ENCODE measurements around the gene DDX54.

The DDX54 gene

DNA sequence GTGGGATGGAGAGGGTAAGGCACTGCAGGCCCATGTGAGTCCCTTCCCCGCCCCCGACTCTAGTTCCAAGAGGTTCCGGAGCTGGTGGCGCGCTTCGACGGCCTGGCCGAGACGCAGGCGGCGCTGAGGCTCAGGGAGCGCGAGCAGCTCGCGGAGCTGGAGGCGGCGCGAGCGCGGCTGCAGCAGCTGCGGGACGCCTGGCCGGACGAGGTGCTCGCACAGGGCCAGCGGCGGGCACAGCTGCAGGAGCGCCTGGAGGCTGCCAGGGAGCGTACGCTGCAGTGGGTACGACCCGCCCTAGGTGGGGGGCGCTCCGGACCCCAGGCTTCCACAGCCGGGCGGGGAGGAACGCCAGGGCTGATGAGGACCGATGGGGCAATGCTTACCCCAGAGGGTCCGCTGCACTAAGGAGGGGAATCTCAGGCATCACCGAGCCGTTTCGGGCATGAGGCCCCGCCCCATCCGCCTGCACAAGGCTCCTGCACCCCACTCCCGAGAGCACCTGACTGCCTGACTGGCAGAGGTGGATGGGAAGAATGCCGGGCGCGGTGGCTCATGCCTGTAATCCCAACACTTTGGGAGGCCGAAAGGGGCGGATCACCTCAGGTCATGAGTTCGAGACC is 30.8 kb downstream of the DDX54 start:
- Histone ChIP-seq H3K36me3 (ENCODE audit: insufficient read depth, low read length) (peaks cover 14% of the 10 kb centered on the region; the same call in 1 of the 2 replicates), H3K79me2 (ENCODE audit: insufficient read depth, low read length) (no peaks in the 10 kb centered on the region), H3K4me3 (ENCODE audit: low read length, poor library complexity, severe bottlenecking) (no peak overlapping the region), H3K9me2 (replicated peaks; ENCODE audit: low read depth, low read length) (no peaks in the 10 kb centered on the region), H3K9ac (ENCODE audit: low read depth, low read length, poor library complexity, severe bottlenecking) (no peak overlapping the region), H3K4me1 (ENCODE audit: insufficient read depth, low read length, poor library complexity, severe bottlenecking) (no peaks in the 10 kb centered on the region), H3K4me2 (ENCODE audit: low read depth, low read length, poor library complexity, severe bottlenecking) (no peak overlapping the region), H3K27me3 (ENCODE audit: insufficient read depth, low read length, poor library complexity, severe bottlenecking) (no peaks in the 10 kb centered on the region), H2AFZ (ENCODE audit: low read length) (no peak overlapping the region), H3K9me3 (ENCODE audit: insufficient read depth, low read depth, low read length) (no peaks in the 10 kb centered on the region), H4K20me1 (ENCODE audit: insufficient read depth, low read length, poor library complexity, severe bottlenecking) (no peaks in the 10 kb centered on the region), H3F3A (ENCODE audit: low read depth) (no peaks in the 10 kb centered on the region)
- TF ChIP-seq, protein P1, sequence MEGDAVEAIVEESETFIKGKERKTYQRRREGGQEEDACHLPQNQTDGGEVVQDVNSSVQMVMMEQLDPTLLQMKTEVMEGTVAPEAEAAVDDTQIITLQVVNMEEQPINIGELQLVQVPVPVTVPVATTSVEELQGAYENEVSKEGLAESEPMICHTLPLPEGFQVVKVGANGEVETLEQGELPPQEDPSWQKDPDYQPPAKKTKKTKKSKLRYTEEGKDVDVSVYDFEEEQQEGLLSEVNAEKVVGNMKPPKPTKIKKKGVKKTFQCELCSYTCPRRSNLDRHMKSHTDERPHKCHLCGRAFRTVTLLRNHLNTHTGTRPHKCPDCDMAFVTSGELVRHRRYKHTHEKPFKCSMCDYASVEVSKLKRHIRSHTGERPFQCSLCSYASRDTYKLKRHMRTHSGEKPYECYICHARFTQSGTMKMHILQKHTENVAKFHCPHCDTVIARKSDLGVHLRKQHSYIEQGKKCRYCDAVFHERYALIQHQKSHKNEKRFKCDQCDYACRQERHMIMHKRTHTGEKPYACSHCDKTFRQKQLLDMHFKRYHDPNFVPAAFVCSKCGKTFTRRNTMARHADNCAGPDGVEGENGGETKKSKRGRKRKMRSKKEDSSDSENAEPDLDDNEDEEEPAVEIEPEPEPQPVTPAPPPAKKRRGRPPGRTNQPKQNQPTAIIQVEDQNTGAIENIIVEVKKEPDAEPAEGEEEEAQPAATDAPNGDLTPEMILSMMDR (conservative IDR thresholded peaks at IDR 0.05; ENCODE audit: low read length), result no peak
- TF ChIP-seq EZH2phosphoT487 (IDR thresholded peaks at IDR 0.05; ENCODE audit: borderline replicate concordance), result no peak

GRCh38 chr12:113152835-113153814 is 32.2 kb downstream of the DDX54 start:
- Histone ChIP-seq H4K20me1 (ENCODE audit: insufficient read depth, low read length, poor library complexity, severe bottlenecking) (no peaks in the 10 kb centered on the region), H3K4me1 (ENCODE audit: insufficient read depth, low read length, poor library complexity, severe bottlenecking) (no peaks in the 10 kb centered on the region), H3K9ac (ENCODE audit: low read depth, low read length, poor library complexity, severe bottlenecking) (peak overlapping the region; percentile 36), H3F3A (ENCODE audit: low read depth) (no peaks in the 10 kb centered on the region), H2AFZ (ENCODE audit: low read length) (peak overlapping the region; percentile 71), H3K79me2 (ENCODE audit: insufficient read depth, low read length) (no peaks in the 10 kb centered on the region), H3K27me3 (ENCODE audit: insufficient read depth, low read length, poor library complexity, severe bottlenecking) (no peaks in the 10 kb centered on the region), H3K9me2 (replicated peaks; ENCODE audit: low read depth, low read length) (no peaks in the 10 kb centered on the region), H3K4me2 (ENCODE audit: low read depth, low read length, poor library complexity, severe bottlenecking) (peak overlapping the region; percentile 73), H3K36me3 (ENCODE audit: insufficient read depth, low read length) (peaks cover under 1% of the 10 kb centered on the region; the same call in 1 of the 2 replicates), H3K9me3 (ENCODE audit: insufficient read depth, low read depth, low read length) (no peaks in the 10 kb centered on the region), H3K4me3 (ENCODE audit: low read length, poor library complexity, severe bottlenecking) (peak overlapping the region; percentile 69)
- TF ChIP-seq, protein P1 (conservative IDR thresholded peaks at IDR 0.05; ENCODE audit: low read length), result peak; percentile 45
- no peak for TF ChIP-seq EZH2phosphoT487 (IDR thresholded peaks at IDR 0.05; ENCODE audit: borderline replicate concordance)

- no peaks in the 10 kb centered on the region for H4K20me1 ChIP-seq (ENCODE audit: insufficient read depth, low read length, poor library complexity, severe bottlenecking)
- no peaks in the 10 kb centered on the region for H3K36me3 ChIP-seq (ENCODE audit: insufficient read depth, low read length)
- no peaks in the 10 kb centered on the region for H3K4me1 ChIP-seq (ENCODE audit: insufficient read depth, low read length, poor library complexity, severe bottlenecking)
- H3K79me2 ChIP-seq (ENCODE audit: insufficient read depth, low read length), result no peaks in the 10 kb centered on the region
- peak overlapping the region; percentile 69 for H3K4me3 ChIP-seq (ENCODE audit: low read length, poor library complexity, severe bottlenecking)
- peak overlapping the region; percentile 71 for H2AFZ ChIP-seq (ENCODE audit: low read length)
- H3K4me2 ChIP-seq (ENCODE audit: low read depth, low read length, poor library complexity, severe bottlenecking), result peak overlapping the region; percentile 73
- H3K9me2 ChIP-seq (replicated peaks; ENCODE audit: low read depth, low read length), result no peaks in the 10 kb centered on the region
- TF ChIP-seq EZH2phosphoT487 (IDR thresholded peaks at IDR 0.05; ENCODE audit: borderline replicate concordance), result no peak
- TF ChIP-seq, protein P1 (conservative IDR thresholded peaks at IDR 0.05; ENCODE audit: low read length), result no peak
- no peaks in the 10 kb centered on the region for H3K27me3 ChIP-seq (ENCODE audit: insufficient read depth, low read length, poor library complexity, severe bottlenecking)
- H3K9me3 ChIP-seq (ENCODE audit: insufficient read depth, low read depth, low read length), result no peaks in the 10 kb centered on the region
- no peaks in the 10 kb centered on the region for H3F3A ChIP-seq (ENCODE audit: low read depth)
- H3K9ac ChIP-seq (ENCODE audit: low read depth, low read length, poor library complexity, severe bottlenecking), result peak overlapping the region; percentile 36
These were observed 33.0 kb downstream of the DDX54 start for GRCh38 chr12:113152196-113152834.
